Endothelial cell (in vitro differentiated cells): Measurements from ENCODE around the gene CYTH3. TPM values are rescaled to one million over a fixed set of nuclear protein-coding genes. Genes with fewer than 3 reads are reported as not detected.

Experiments used
- DNase-seq: peaks from one replicate; pipeline ENCODE4 v3.0.0; 2021; ENCODE audit warnings: low spot score
- H3K27ac Mint-ChIP-seq: one replicate; pipeline ENCODE4 v1.8.0; 2021; ENCODE audit warnings: mixed read lengths, inconsistent platforms; ENCODE audit not compliant: unreplicated experiment
- H3K27me3 Mint-ChIP-seq: one replicate; pipeline ENCODE4 v1.8.0; 2021; ENCODE audit warnings: mild to moderate bottlenecking, moderate library complexity, mixed read lengths, inconsistent platforms; ENCODE audit not compliant: unreplicated experiment
- H3K36me3 Mint-ChIP-seq: one replicate; pipeline ENCODE4 v1.8.0; 2021; ENCODE audit warnings: mild to moderate bottlenecking, low read depth, mixed read lengths, inconsistent platforms; ENCODE audit not compliant: unreplicated experiment
- H3K4me1 Mint-ChIP-seq: one replicate; pipeline ENCODE4 v1.8.0; 2021; ENCODE audit warnings: mild to moderate bottlenecking, mixed read lengths, inconsistent platforms; ENCODE audit not compliant: unreplicated experiment
- H3K4me3 Mint-ChIP-seq: one replicate; pipeline ENCODE4 v1.8.0; 2021; ENCODE audit warnings: mild to moderate bottlenecking, mixed read lengths, inconsistent platforms; ENCODE audit not compliant: unreplicated experiment
- H3K9me3 Mint-ChIP-seq: one replicate; pipeline ENCODE4 v1.8.0; 2021; ENCODE audit warnings: mixed read lengths, inconsistent platforms; ENCODE audit not compliant: unreplicated experiment
- CTCF ChIP-seq: fragments of 200-600 bp; sonication (generic); IDR thresholded peaks from one replicate; pipeline ENCODE4 v1.5.0; 2021; ENCODE audit warnings: antibody characterized with exemption; ENCODE audit not compliant: unreplicated experiment
- total RNA-seq: library from RNA; stranded (reverse); fragmentation: NEBNext Ultra II Directional; extraction: Animal tissue kit (Norgen Biotek cat#: 25700); gene quantifications from one replicate; pipeline ENCODE4 v1.2.1, GENCODE V29; 2021; ENCODE audit not compliant: unreplicated experiment

CYTH3 gene
- total RNA-seq, 1 donor from 2014 or later, result 24.3 TPM

DNA sequence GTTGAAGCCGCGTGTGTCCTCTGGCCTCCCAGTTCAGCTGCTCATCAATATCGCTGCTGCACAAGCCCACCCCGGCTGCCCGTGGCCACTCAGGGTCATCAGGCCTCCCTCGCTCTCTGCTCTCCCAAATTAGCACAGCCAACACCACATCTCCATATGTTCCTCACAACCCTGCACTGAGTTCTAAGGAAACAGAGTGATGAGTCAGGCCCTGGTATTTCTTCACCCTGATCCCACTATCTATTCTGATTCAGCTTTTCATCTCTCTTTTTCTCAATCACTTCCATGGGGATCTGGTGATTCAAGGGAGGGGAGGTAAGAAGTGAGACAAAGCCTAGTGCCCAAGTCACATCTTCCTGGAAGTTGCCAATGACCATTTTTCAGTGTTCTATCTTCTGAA is 23.8 kb downstream of the CYTH3 start:
- Mint-ChIP-seq H3K27me3 (peaks cover 1% of the 10 kb centered on the region), H3K4me3 (no peak overlapping the region), H3K36me3 (no peaks in the 10 kb centered on the region), H3K4me1 (peaks cover 17% of the 10 kb centered on the region), H3K9me3 (no peaks in the 10 kb centered on the region), H3K27ac (no peak overlapping the region)
- no peak for TF ChIP-seq CTCF
- no peak for DNase-seq

GRCh38 chr7:6246251-6246917 is 26.0 kb downstream of the CYTH3 start:
- Mint-ChIP-seq H3K36me3 (no peaks in the 10 kb centered on the region), H3K27ac (no peak overlapping the region), H3K4me1 (peaks cover 7% of the 10 kb centered on the region), H3K4me3 (no peak overlapping the region), H3K27me3 (peaks cover 1% of the 10 kb centered on the region), H3K9me3 (no peaks in the 10 kb centered on the region)
- TF ChIP-seq CTCF, result no peak
- DNase-seq, result no peak

DNA sequence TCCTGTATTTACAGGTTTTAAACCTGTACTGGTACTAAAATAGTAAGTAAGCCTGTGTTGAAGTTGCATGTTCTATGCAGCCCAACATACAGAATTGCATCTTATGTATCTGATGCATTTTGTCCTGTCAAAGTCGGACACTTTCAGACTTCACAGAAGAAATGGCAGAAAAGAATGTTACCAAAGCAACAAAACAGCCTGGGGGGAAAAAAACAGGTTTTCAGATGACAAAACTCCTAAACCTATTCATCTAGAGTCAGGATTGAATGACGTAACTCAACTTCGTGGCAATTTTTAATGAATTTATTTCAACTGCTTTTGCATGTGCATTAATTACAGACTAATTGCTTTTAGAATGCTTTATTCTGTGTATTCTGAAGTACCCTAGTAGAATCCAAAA is 28.4 kb downstream of the CYTH3 start:
- DNase-seq, result no peak
- no peaks in the 10 kb centered on the region for H3K36me3 Mint-ChIP-seq
- H3K9me3 Mint-ChIP-seq, result no peaks in the 10 kb centered on the region
- peaks cover 1% of the 10 kb centered on the region for H3K27me3 Mint-ChIP-seq
- no peak for TF ChIP-seq CTCF
- peaks cover 2% of the 10 kb centered on the region for H3K4me1 Mint-ChIP-seq
- H3K4me3 Mint-ChIP-seq, result no peak overlapping the region
- H3K27ac Mint-ChIP-seq, result no peak overlapping the region

- Mint-ChIP-seq H3K4me1 (peaks cover 2% of the 10 kb centered on the region), H3K36me3 (no peaks in the 10 kb centered on the region), H3K4me3 (no peak overlapping the region), H3K27me3 (no peaks in the 10 kb centered on the region), H3K27ac (no peak overlapping the region), H3K9me3 (no peaks in the 10 kb centered on the region)
- no peak for DNase-seq
- TF ChIP-seq CTCF, result no peak
These were observed 29.3 kb downstream of the CYTH3 start for GRCh38 chr7:6243168-6243567.

DNA sequence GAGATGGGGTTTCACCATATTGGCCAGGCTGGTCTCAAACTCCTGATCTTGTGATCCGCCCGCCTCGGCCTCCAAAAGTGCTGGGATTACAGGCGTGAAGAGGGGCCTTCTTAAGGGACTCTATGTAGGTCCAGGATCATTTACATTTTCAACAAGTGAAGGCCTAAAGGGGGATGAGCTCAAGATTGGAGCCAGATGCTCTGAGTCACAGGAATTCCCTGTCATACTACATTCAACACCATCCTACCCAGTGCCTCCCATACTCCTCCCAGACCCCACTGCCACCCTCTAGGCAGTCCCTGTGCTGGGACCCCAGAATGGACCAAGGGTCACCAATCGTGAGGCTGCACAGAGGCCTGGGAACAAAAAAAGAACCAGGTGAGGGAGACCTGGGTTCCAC is 29.9 kb downstream of the CYTH3 start:
- Mint-ChIP-seq H3K4me3 (no peak overlapping the region), H3K27me3 (no peaks in the 10 kb centered on the region), H3K9me3 (no peaks in the 10 kb centered on the region), H3K36me3 (no peaks in the 10 kb centered on the region), H3K27ac (no peak overlapping the region), H3K4me1 (peaks cover 2% of the 10 kb centered on the region)
- TF ChIP-seq CTCF, result no peak
- DNase-seq, result no peak
